PC-3 (cell line): ENCODE data around the gene JARID2.

Experiments used
- CTCF ChIP-seq: fragments of 300-600 bp; sonication (generic); conservative IDR thresholded peaks from 2 replicates; pipeline ENCODE4 v1.5.1; 2017; ENCODE audit warnings: antibody characterized with exemption, low read depth, mild to moderate bottlenecking, low read length
- EZH2 ChIP-seq: fragments of 300-600 bp; sonication (generic); IDR thresholded peaks from one replicate; pipeline ENCODE4 v1.6.1; 2017; ENCODE audit warnings: antibody characterized with exemption, mild to moderate bottlenecking, low read length; ENCODE audit not compliant: unreplicated experiment

DNA sequence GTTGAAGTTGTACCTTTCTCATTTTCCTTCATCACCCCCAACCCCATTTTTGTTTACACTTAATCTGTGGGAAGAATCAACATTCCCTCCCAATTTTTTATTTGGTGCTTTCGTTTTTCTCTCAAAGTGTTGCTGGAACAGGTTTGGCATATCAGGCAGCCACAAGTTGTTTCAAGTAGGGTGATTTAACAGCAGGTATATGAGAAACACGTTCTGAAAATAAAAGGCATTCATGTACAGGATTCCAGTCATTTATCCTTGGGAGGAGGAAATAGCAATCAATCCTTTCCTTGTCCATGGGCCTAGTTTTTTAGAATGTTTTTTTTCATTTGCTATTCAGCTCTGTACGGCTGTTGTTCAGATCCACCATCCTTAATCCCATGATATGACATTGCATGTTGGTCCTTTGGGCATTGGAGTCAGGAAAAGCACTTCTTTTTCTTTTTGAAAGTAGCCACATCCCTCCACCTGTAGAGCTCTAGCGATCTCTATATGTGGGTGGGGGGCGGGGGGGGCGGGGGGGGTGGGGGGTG, 120.2 kb downstream of the JARID2 start:
- no peak for TF ChIP-seq CTCF
- TF ChIP-seq EZH2 = no peak
